Adrenal gland (tissue), 12 donors: ENCODE results near the gene LMAN2. TPM values are rescaled to one million over a fixed set of nuclear protein-coding genes. Genes with fewer than 3 reads are reported as not detected.

Source experiments
- DNase-seq, 7 donors: peaks; one replicate each; pipeline ENCODE4 v3.0.0-alpha.2; 2019 to 2020
- H3K27ac ChIP-seq, 5 donors: fragments of 200-600 bp; sonication (generic) in 4 of 5; 1 replicate in 3 of 5; 2 replicates in 2 of 5; pipeline versions ENCODE4 v1.5.1 to v1.8.0; 2016 to 2020; ENCODE audit warnings: mild to moderate bottlenecking in 1 of 5
- H3K27me3 ChIP-seq: fragments of 200-600 bp; 2 replicates; pipeline ENCODE4 v1.8.0; 2021
- H3K36me3 ChIP-seq, 2 donors: fragments of 200-600 bp; replicated peaks in 1 of 2; 1 replicate in 1 of 2; 2 replicates in 1 of 2; pipeline versions ENCODE4 v1.5.1 to v1.8.0; 2018 to 2022
- H3K4me1 ChIP-seq, 2 donors: fragments of 200-600 bp; replicated peaks in 1 of 2; 1 replicate in 1 of 2; 2 replicates in 1 of 2; pipeline versions ENCODE4 v1.5.1 to v1.8.0; 2018 to 2021
- H3K4me3 ChIP-seq, 4 donors: fragments of 200-600 bp; sonication (generic) in 3 of 4; one replicate each; pipeline ENCODE4 v1.5.1; 2016 to 2018
- H3K9me3 ChIP-seq, 3 donors: fragments of 200-600 bp; sonication (generic) in 1 of 3; replicated peaks in 1 of 3; 1 replicate in 2 of 3; 2 replicates in 1 of 3; pipeline versions ENCODE4 v1.5.1 to v1.8.0; 2016 to 2021
- CTCF ChIP-seq, 6 experiments: fragments of 450-650 bp in 4 of 6; fragments of 200-600 bp in 2 of 6; sonication (generic) in 1 of 6; IDR thresholded peaks; 1 replicate in 5 of 6; 2 replicates in 1 of 6; pipeline versions ENCODE4 v1.5.1 to v1.8.0; 2016 to 2021; ENCODE audit warnings: antibody characterized with exemption in 6 of 6, mild to moderate bottlenecking in 2 of 6, moderate library complexity in 1 of 6
- POLR2A ChIP-seq, 2 donors: fragments of 450-650 bp; IDR thresholded peaks; one replicate each; pipeline ENCODE4 v1.6.1; 2017; ENCODE audit warnings: antibody characterized with exemption in 2 of 2, mild to moderate bottlenecking in 2 of 2, moderate library complexity in 1 of 2
- WGBS, 4 donors: extraction: QIAGEN DNeasy Blood & Tissue Kit in 2 of 4; methylation state at CpG; one replicate each; pipeline versions ENCODE4 v1.1.5 to v1.1.7; 2013 to 2017; 5-methylcytosine and 5-hydroxymethylcytosine counted together
- intact Hi-C, 2 donors: fragments of 100-400 bp; cut with DNase I; formaldehyde crosslinking; loops; one replicate each; pipeline versions ENCODE4 v1.14.1 to v1.15.0; 2022 to 2023
- polyA plus RNA-seq, 3 donors: library from polyadenylated mRNA; stranded (reverse); fragments of 200-250 nt in 2 of 3; fragments of 350-450 nt in 1 of 3; fragmentation: Illumina TruSeq in 1 of 3; extraction: RNeasy Lipid Tissue Mini Kit (QIAGEN cat#74804) in 1 of 3; gene quantifications; one replicate each; pipeline ENCODE4 v1.2.3, GENCODE V29; 2013 to 2014
- total RNA-seq, 9 donors: library from RNA; depleted of rRNA in 4 of 9; stranded (reverse); fragments of >200 nt in 4 of 9; fragments of 120-200 nt in 1 of 9; fragmentation: NEBNext Ultra II Directional in 1 of 9; extraction: Animal tissue kit (Norgen Biotek cat#: 25700) in 1 of 9; gene quantifications; one replicate each; pipeline versions ENCODE4 v1.1.0 to v1.2.4, GENCODE V29; 2013 to 2023
- donor health status: healthy with polysubstance abuse.
- donor health status: Bipolar disorder and iron deficiency.
- donor health status: DM: yes; HTN: yes; CAD: no.
- donor health status: DM: no; HTN: no; CAD: no.
- donor health status: DM: no; HTN: no; CAD: no.
- donor health status: DM: yes; HTN: yes; CAD: no.

LMAN2 gene
- total and polyA plus RNA-seq, 12 donors: 85.7 to 398 (median 150) TPM

GRCh38 chr5:177293819-177294581 lies 57.5 kb downstream of the LMAN2 start:
- no peak overlapping the region for H3K4me3 ChIP-seq

GRCh38 chr5:177291735-177292134 lies 59.7 kb downstream of the LMAN2 start:
- H3K36me3 ChIP-seq: peaks cover 0 to 94% of the 10 kb centered on the region in 2 donors
- WGBS, 4 donors: 94 to 98% (median 96%) methylated on average over 7 of the region's 7 CpGs

More at GRCh38 chr5:177293819-177294581, 57.5 kb downstream of the LMAN2 start:
- Histone ChIP-seq H3K9me3 (no peaks in the 10 kb centered on the region), H3K36me3 (peaks cover 0 to 75% of the 10 kb centered on the region in 2 donors), H3K4me1 (peaks cover 0 to 10% of the 10 kb centered on the region in 2 donors), H3K27ac (no peak overlapping the region), H3K27me3 (no peaks in the 10 kb centered on the region)
- 90 to 98% (median 93%) methylated on average over 7 to 12 of the region's 12 CpGs for WGBS, 4 donors
- intact Hi-C loops: no loop called here
- DNase-seq: no peak
- TF ChIP-seq POLR2A (IDR thresholded peaks at IDR 0.05): no peak

GRCh38 chr5:177290816-177291596 lies 60.5 kb downstream of the LMAN2 start:
- no peak for DNase-seq
- no peak overlapping the region for H3K27ac ChIP-seq
- WGBS, 4 donors: 93 to 95% (median 94%) methylated on average over 12 of the region's 12 CpGs
- TF ChIP-seq POLR2A (IDR thresholded peaks at IDR 0.05) (no peak), CTCF (IDR thresholded peaks at IDR 0.05) (no peak)
- no peak overlapping the region for H3K4me3 ChIP-seq
- H3K27me3 ChIP-seq: no peaks in the 10 kb centered on the region
- intact Hi-C loops: no loop called here
- peaks cover 0 to 1% of the 10 kb centered on the region in 2 donors for H3K4me1 ChIP-seq
- peaks cover 0 to 94% of the 10 kb centered on the region in 2 donors for H3K36me3 ChIP-seq
- no peaks in the 10 kb centered on the region for H3K9me3 ChIP-seq

More at GRCh38 chr5:177291735-177292134, 59.7 kb downstream of the LMAN2 start:
- Histone ChIP-seq H3K9me3 (no peaks in the 10 kb centered on the region), H3K27ac (no peak overlapping the region), H3K27me3 (no peaks in the 10 kb centered on the region), H3K4me3 (no peak overlapping the region), H3K4me1 (peaks cover 0 to 9% of the 10 kb centered on the region in 2 donors)
- no peak for DNase-seq
- TF ChIP-seq POLR2A (IDR thresholded peaks at IDR 0.05) (no peak), CTCF (IDR thresholded peaks at IDR 0.05) (no peak)
- intact Hi-C loops: no loop called here

- WGBS, 4 donors: 89 to 91% (median 90%) methylated on average over 2 of the region's 2 CpGs
- Histone ChIP-seq H3K36me3 (peaks cover 0 to 94% of the 10 kb centered on the region in 2 donors), H3K27ac (no peak overlapping the region), H3K4me1 (no peaks in the 10 kb centered on the region), H3K27me3 (no peaks in the 10 kb centered on the region), H3K9me3 (no peaks in the 10 kb centered on the region), H3K4me3 (no peak overlapping the region)
- TF ChIP-seq CTCF (IDR thresholded peaks at IDR 0.05) (no peak), POLR2A (IDR thresholded peaks at IDR 0.05) (no peak)
- DNase-seq: no peak
- intact Hi-C loops: no loop called here
These were observed 63.3 kb downstream of the LMAN2 start for GRCh38 chr5:177288191-177288590.

Other genes starting within 250 kb of the LMAN2 start
- 10 to 100 TPM; 21.3 to 73.9 (median 49.6) TPM for gene NSD1, start 217.9 kb downstream of the LMAN2 start, total RNA-seq
- 10 to 100 TPM in 2 of 3 donors, 1 to 10 TPM in 1; 6.4 to 22.9 (median 10.2) TPM for gene NSD1, start 217.9 kb downstream of the LMAN2 start, polyA plus RNA-seq
- 10 to 100 TPM; 36.9 to 72.6 (median 51.3) TPM for gene RAB24, start 47.9 kb downstream of the LMAN2 start, total RNA-seq
- gene RAB24, start 47.9 kb downstream of the LMAN2 start, polyA plus RNA-seq: 100 to 1,000 TPM in 1 of 3 donors, 10 to 100 TPM in 2; 29.4 to 134 (median 95.2) TPM
- 100 to 1,000 TPM in 4 of 9 donors, 10 to 100 TPM in 5; 52.3 to 164 (median 97.4) TPM for gene PRELID1, start 47.9 kb downstream of the LMAN2 start, total RNA-seq
- 100 to 1,000 TPM; 175 to 217 (median 178) TPM for gene PRELID1, start 47.9 kb downstream of the LMAN2 start, polyA plus RNA-seq
- 10 to 100 TPM in 1 of 9 donors, 1 to 10 TPM in 7, under 1 TPM in 1; 0.85 to 18.1 (median 3.5) TPM for gene MXD3, start 39.8 kb downstream of the LMAN2 start, total RNA-seq
- 10 to 100 TPM in 2 of 3 donors, under 1 TPM in 1; 0.16 to 42.6 (median 26.2) TPM for gene MXD3, start 39.8 kb downstream of the LMAN2 start, polyA plus RNA-seq
- gene RGS14, start 6.3 kb upstream of the LMAN2 start, total RNA-seq: 10 to 100 TPM in 6 of 9 donors, 1 to 10 TPM in 3; 4.4 to 36.3 (median 14.7) TPM
- 10 to 100 TPM in 2 of 3 donors, 1 to 10 TPM in 1; 2.3 to 19.8 (median 18.5) TPM for gene RGS14, start 6.3 kb upstream of the LMAN2 start, polyA plus RNA-seq
- not detected for gene SLC34A1, start 32.8 kb upstream of the LMAN2 start, total RNA-seq
- gene SLC34A1, start 32.8 kb upstream of the LMAN2 start, polyA plus RNA-seq: not detected
- not detected for gene PFN3, start 49.0 kb upstream of the LMAN2 start, total RNA-seq
- gene PFN3, start 49.0 kb upstream of the LMAN2 start, polyA plus RNA-seq: not detected
- under 1 TPM in 7 of 9 donors, not detected in 2; 0.11 to 0.69 (median 0.20) TPM for gene F12, start 57.9 kb upstream of the LMAN2 start, total RNA-seq
- under 1 TPM in 2 of 3 donors, not detected in 1; 0.47 to 0.80 TPM for gene F12, start 57.9 kb upstream of the LMAN2 start, polyA plus RNA-seq
- gene GRK6, start 75.0 kb upstream of the LMAN2 start, total RNA-seq: 10 to 100 TPM; 16.2 to 31.9 (median 22.3) TPM
- gene GRK6, start 75.0 kb upstream of the LMAN2 start, polyA plus RNA-seq: 10 to 100 TPM in 2 of 3 donors, 1 to 10 TPM in 1; 3.5 to 15.3 (median 11.2) TPM
- gene PRR7, start 95.1 kb upstream of the LMAN2 start, total RNA-seq: 10 to 100 TPM in 1 of 9 donors, 1 to 10 TPM in 7, under 1 TPM in 1; 0.55 to 13.5 (median 6.1) TPM
- gene PRR7, start 95.1 kb upstream of the LMAN2 start, polyA plus RNA-seq: 1 to 10 TPM in 2 of 3 donors, not detected in 1; 5.4 to 9.8 TPM
- gene DBN1, start 122.0 kb upstream of the LMAN2 start, total RNA-seq: 10 to 100 TPM; 11.1 to 17.5 (median 12.5) TPM
- gene DBN1, start 122.0 kb upstream of the LMAN2 start, polyA plus RNA-seq: 10 to 100 TPM in 2 of 3 donors, 1 to 10 TPM in 1; 5.1 to 47.1 (median 19.1) TPM
- gene PDLIM7, start 145.9 kb upstream of the LMAN2 start, total RNA-seq: 10 to 100 TPM; 10.4 to 63.2 (median 38.7) TPM
- gene PDLIM7, start 145.9 kb upstream of the LMAN2 start, polyA plus RNA-seq: 100 to 1,000 TPM in 2 of 3 donors, 1 to 10 TPM in 1; 6.5 to 246 (median 131) TPM
- gene DOK3, start 158.2 kb upstream of the LMAN2 start, total RNA-seq: 10 to 100 TPM in 6 of 9 donors, 1 to 10 TPM in 3; 1.5 to 49.1 (median 11.9) TPM
- 10 to 100 TPM in 2 of 3 donors, 1 to 10 TPM in 1; 2.3 to 38.5 (median 10.7) TPM for gene DOK3, start 158.2 kb upstream of the LMAN2 start, polyA plus RNA-seq
- gene DDX41, start 165.3 kb upstream of the LMAN2 start, total RNA-seq: 100 to 1,000 TPM in 6 of 9 donors, 10 to 100 TPM in 3; 71.4 to 180 (median 112) TPM
- gene DDX41, start 165.3 kb upstream of the LMAN2 start, polyA plus RNA-seq: 100 to 1,000 TPM in 2 of 3 donors, 10 to 100 TPM in 1; 47.0 to 145 (median 124) TPM
- 100 to 1,000 TPM in 1 of 9 donors, 10 to 100 TPM in 8; 22.0 to 104 (median 41.4) TPM for gene FAM193B, start 202.9 kb upstream of the LMAN2 start, total RNA-seq
- 100 to 1,000 TPM in 2 of 3 donors, 10 to 100 TPM in 1; 18.4 to 851 (median 249) TPM for gene FAM193B, start 202.9 kb upstream of the LMAN2 start, polyA plus RNA-seq
- 100 to 1,000 TPM in 7 of 9 donors, 10 to 100 TPM in 2; 67.6 to 265 (median 139) TPM for gene TMED9, start 240.5 kb upstream of the LMAN2 start, total RNA-seq
- gene TMED9, start 240.5 kb upstream of the LMAN2 start, polyA plus RNA-seq: 100 to 1,000 TPM; 105 to 125 (median 113) TPM
- 10 to 100 TPM; 27.8 to 77.6 (median 43.7) TPM for gene B4GALT7, start 248.5 kb upstream of the LMAN2 start, total RNA-seq
- gene B4GALT7, start 248.5 kb upstream of the LMAN2 start, polyA plus RNA-seq: 100 to 1,000 TPM in 1 of 3 donors, 10 to 100 TPM in 2; 22.7 to 131 (median 55.1) TPM